ENCODE data around the gene SPATA46.

Gene SPATA46

DNA sequence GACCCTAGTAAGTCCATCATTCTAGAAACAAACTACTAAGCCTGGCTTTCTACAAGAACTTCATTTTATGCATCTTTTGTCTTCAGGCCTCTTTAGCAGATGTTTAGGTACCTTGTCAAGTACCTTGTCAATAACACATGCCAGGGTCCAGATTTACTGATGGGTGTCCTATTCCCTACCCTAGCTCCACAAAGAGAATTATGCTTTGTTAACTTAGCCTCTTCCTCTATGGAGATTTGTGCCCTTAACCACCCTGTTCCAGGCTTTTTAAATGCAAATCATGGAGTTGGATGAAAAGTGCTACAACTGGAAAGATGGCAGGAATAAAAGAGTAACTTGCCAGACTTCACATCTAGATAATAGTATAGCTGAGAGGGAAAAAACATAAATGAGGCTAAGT, 42.7 kb downstream of the SPATA46 start:
- Mint-ChIP-seq H3K4me1 (ENCODE audit: low read depth) (no peaks in the 10 kb centered on the region), H3K36me3 (ENCODE audit: low read depth) (no peaks in the 10 kb centered on the region), H3K27me3 (peaks cover 19% of the 10 kb centered on the region), H3K4me3 (no peak overlapping the region), H3K9me3 (no peaks in the 10 kb centered on the region), H3K27ac (no peak overlapping the region)
- DNase-seq: no peak

DNA sequence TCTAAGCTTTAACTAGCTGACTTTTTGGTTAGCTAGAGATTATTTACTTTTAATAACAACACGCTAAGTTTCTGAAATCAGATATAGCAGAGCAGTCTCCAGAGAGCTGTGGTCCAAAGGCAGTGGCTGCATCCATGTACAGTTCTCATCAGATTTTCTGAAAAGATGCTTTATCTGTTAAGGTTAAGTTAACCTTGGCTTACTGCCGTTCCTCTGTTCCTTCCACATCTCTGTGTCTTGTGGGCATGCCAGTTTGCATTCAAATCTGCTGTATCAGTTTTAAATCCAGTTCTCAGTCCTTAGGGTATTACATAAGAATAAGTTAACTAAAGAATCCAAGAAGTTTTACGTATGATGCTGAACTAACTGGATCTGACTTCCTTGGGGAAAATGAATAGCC, 46.8 kb downstream of the SPATA46 start:
- Mint-ChIP-seq H3K4me1 (ENCODE audit: low read depth) (no peaks in the 10 kb centered on the region), H3K36me3 (ENCODE audit: low read depth) (no peaks in the 10 kb centered on the region), H3K27ac (no peak overlapping the region), H3K9me3 (no peaks in the 10 kb centered on the region), H3K27me3 (peaks cover 5% of the 10 kb centered on the region), H3K4me3 (no peak overlapping the region)
- DNase-seq: no peak

DNA sequence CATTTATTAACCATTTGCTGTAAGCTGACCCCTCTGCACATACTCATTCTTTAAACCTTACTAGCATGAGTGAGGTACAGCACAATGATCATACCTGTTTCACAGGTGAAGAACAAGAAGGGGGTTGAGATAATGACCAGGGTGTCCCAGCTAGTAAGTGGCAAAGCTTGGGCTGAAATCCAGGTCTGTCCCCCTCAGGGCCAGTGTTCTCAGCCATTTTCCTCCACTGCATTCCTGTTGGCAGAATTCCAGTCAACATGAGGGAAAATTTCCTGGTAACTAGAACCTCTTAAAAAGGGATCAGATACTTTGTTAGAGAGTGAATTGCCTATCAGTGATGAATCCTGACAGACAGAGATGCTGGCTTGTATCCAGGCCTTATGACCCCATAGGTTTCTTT, 48.1 kb downstream of the SPATA46 start:
- H3K9me3 Mint-ChIP-seq: no peaks in the 10 kb centered on the region
- H3K36me3 Mint-ChIP-seq (ENCODE audit: low read depth): no peaks in the 10 kb centered on the region
- H3K4me3 Mint-ChIP-seq: no peak overlapping the region
- H3K27ac Mint-ChIP-seq: no peak overlapping the region
- no peak for DNase-seq
- peaks cover 7% of the 10 kb centered on the region for H3K27me3 Mint-ChIP-seq
- H3K4me1 Mint-ChIP-seq (ENCODE audit: low read depth): no peaks in the 10 kb centered on the region

DNA sequence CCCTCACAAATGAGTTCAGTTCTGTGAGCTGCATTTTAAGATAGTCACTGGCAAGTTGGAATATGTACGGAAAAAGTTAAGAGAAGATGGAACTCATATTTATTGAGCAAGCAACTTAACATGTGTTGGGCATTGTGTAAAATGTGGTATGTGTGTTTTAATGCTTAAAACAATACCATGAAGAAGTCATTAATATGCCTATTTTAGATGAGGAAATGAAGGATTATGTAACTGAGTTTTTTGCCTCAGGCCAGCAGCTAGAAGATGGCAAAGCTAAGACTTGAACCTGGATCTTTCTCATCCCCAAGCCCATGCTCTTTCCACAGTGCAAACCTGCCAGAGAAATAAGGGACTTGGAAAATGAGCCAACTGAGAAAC, 48.9 kb downstream of the SPATA46 start:
- no peak for DNase-seq
- no peak overlapping the region for H3K27ac Mint-ChIP-seq
- H3K36me3 Mint-ChIP-seq (ENCODE audit: low read depth): no peaks in the 10 kb centered on the region
- H3K27me3 Mint-ChIP-seq: peaks cover 7% of the 10 kb centered on the region
- no peaks in the 10 kb centered on the region for H3K4me1 Mint-ChIP-seq (ENCODE audit: low read depth)
- no peak overlapping the region for H3K4me3 Mint-ChIP-seq
- no peaks in the 10 kb centered on the region for H3K9me3 Mint-ChIP-seq

DNA sequence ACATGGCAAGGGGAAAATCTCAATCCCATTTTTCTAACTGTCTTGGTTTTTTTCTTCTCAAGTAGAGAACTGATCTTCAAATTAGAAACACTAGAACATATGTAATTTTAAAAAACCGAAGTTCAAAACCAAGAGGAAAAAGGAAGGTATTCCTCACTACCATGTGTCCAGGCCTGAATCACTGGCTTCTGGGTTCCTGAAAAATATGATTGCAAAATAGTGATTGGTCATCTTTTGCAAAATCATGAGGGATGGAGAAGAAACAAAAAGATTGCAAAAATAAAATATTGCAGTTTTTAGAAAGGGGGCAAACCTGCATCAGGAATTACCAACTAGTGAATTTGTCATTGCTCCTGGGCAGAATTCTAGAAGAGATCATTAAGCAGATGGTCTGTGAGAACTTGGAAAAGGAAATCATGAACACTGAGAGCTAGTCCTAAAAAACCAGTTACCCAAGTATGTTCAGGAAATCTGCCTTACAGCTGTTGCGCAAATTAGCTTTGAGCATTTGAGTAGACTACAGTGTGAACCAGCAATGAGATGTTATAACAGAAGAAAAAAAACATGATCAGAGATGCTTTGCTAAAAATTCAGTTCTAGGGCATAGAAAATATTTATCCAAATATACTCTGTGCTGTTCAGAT, 49.4 kb downstream of the SPATA46 start:
- H3K27ac Mint-ChIP-seq: no peak overlapping the region
- no peaks in the 10 kb centered on the region for H3K36me3 Mint-ChIP-seq (ENCODE audit: low read depth)
- no peak for DNase-seq
- H3K27me3 Mint-ChIP-seq: peaks cover 7% of the 10 kb centered on the region
- no peaks in the 10 kb centered on the region for H3K4me1 Mint-ChIP-seq (ENCODE audit: low read depth)
- H3K4me3 Mint-ChIP-seq: no peak overlapping the region
- H3K9me3 Mint-ChIP-seq: no peaks in the 10 kb centered on the region

DNA sequence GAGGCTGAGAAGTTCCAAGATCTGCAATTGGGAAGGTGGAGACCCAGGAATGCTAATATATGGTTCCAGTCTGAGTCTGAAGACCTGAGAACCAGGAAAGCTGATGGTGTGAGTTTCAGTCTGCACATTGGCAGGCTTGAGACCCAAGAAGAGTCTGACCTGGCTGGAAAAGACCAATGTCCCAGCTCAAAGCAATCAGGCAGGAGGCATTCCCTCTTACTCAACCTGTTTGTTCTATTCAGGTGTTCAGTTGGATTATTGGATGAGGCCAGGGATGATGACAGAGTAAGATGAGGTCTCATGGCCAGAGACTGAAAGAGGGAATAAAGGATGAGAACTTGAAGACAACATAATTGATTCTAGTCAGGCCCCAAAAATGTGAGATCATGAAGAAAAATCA, 50.1 kb downstream of the SPATA46 start:
- Mint-ChIP-seq H3K27ac (no peak overlapping the region), H3K4me1 (ENCODE audit: low read depth) (no peaks in the 10 kb centered on the region), H3K36me3 (ENCODE audit: low read depth) (no peaks in the 10 kb centered on the region), H3K4me3 (no peak overlapping the region), H3K9me3 (no peaks in the 10 kb centered on the region), H3K27me3 (peaks cover 7% of the 10 kb centered on the region)
- no peak for DNase-seq

DNA sequence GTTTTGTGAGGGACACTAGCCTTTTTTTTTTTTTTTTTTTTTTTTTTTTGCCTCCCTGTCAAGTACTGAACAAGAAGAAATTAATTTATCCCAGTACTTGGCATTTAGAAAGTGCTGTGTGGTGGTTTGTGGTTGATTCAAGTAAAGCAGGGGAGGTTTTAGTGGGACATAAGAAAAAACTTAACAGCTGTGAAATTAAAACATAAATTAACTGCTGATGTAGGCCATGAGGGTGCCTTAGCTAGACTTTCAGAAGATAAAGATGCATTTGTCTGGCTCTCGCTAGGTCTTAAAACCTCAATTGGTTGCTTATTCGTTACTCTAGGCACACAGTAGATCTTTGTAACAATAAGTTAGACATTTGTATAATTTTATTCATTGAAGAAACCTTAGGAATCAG, 52.3 kb downstream of the SPATA46 start:
- no peak overlapping the region for H3K4me3 Mint-ChIP-seq
- H3K36me3 Mint-ChIP-seq (ENCODE audit: low read depth): no peaks in the 10 kb centered on the region
- H3K27ac Mint-ChIP-seq: no peak overlapping the region
- no peaks in the 10 kb centered on the region for H3K9me3 Mint-ChIP-seq
- H3K27me3 Mint-ChIP-seq: peaks cover 13% of the 10 kb centered on the region
- H3K4me1 Mint-ChIP-seq (ENCODE audit: low read depth): no peaks in the 10 kb centered on the region
- no peak for DNase-seq

All from activated T-cell treated with anti-CD3 and anti-CD28 coated beads, Interleukin-2, amount 50 U/mL, for 24 hours (primary cell).